ENCODE data around the gene EFCC1. TPM values are rescaled to one million over a fixed set of nuclear protein-coding genes. Genes with fewer than 3 reads are reported as not detected.

Gene EFCC1
- total and polyA plus RNA-seq, 3 donors from 2014 or later = 2.6 to 2.9 (median 2.8) TPM

- TF ChIP-seq POLR2A (IDR thresholded peaks at IDR 0.05) = no peak
- TF ChIP-seq, protein P1, sequence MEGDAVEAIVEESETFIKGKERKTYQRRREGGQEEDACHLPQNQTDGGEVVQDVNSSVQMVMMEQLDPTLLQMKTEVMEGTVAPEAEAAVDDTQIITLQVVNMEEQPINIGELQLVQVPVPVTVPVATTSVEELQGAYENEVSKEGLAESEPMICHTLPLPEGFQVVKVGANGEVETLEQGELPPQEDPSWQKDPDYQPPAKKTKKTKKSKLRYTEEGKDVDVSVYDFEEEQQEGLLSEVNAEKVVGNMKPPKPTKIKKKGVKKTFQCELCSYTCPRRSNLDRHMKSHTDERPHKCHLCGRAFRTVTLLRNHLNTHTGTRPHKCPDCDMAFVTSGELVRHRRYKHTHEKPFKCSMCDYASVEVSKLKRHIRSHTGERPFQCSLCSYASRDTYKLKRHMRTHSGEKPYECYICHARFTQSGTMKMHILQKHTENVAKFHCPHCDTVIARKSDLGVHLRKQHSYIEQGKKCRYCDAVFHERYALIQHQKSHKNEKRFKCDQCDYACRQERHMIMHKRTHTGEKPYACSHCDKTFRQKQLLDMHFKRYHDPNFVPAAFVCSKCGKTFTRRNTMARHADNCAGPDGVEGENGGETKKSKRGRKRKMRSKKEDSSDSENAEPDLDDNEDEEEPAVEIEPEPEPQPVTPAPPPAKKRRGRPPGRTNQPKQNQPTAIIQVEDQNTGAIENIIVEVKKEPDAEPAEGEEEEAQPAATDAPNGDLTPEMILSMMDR (IDR thresholded peaks at IDR 0.05) = no peak
- Histone ChIP-seq H3K4me3 (no peak overlapping the region), H3K4me1 (no peaks in the 10 kb centered on the region), H3K27ac (no peak overlapping the region), H3K27me3 (no peaks in the 10 kb centered on the region), H3K9me3 (no peaks in the 10 kb centered on the region), H3K36me3 (ENCODE audit: low read depth, missing control alignments) (no peaks in the 10 kb centered on the region)
- no peak for DNase-seq
- intact Hi-C loops (cut with DNase I; ENCODE audit: low total_unique reads) = no loop called here
- 75 to 82% methylated on average over 8 of the region's 8 CpGs for WGBS, 2 donors
Measured at GRCh38 chr3:129081503-129081902, 80.4 kb downstream of the EFCC1 start.

DNA sequence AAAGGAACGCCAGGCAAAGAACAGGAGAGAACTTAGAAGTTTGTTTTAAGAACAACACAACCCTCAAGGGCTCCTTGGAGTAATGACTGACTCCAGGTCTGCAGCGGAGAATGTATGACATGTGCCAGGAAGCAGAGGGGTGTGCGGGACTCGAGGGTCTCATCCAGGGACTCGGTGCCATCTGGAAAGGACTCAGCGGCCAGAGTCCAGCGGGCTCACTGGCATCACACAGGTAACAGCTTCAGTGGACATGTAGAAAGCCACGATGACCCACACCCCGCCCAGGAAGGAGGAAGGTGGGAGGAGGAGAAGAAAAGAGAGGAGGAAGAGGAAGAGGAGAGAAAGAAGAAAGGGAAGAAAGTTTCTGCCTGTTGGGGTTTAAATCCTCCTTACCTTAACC is 80.9 kb downstream of the EFCC1 start:
- H3K9me3 ChIP-seq = no peaks in the 10 kb centered on the region
- no peak overlapping the region for H3K4me3 ChIP-seq
- H3K27ac ChIP-seq = no peak overlapping the region
- H3K36me3 ChIP-seq (ENCODE audit: low read depth, missing control alignments) = no peaks in the 10 kb centered on the region
- TF ChIP-seq POLR2A (IDR thresholded peaks at IDR 0.05) = no peak
- TF ChIP-seq, protein P1 (IDR thresholded peaks at IDR 0.05) = no peak
- intact Hi-C loops (cut with DNase I; ENCODE audit: low total_unique reads) = no loop called here
- no peak for DNase-seq
- no peaks in the 10 kb centered on the region for H3K27me3 ChIP-seq
- H3K4me1 ChIP-seq = peaks cover 2% of the 10 kb centered on the region
- WGBS, 2 donors = 84 to 85% methylated on average over 9 of the region's 9 CpGs

GRCh38 chr3:129084501-129084900 is 83.4 kb downstream of the EFCC1 start:
- no peak overlapping the region for H3K4me3 ChIP-seq
- peaks cover 6% of the 10 kb centered on the region for H3K4me1 ChIP-seq
- no peaks in the 10 kb centered on the region for H3K27me3 ChIP-seq
- 72 to 84% methylated on average over 3 to 6 of the region's 6 CpGs for WGBS, 2 donors
- intact Hi-C loops (cut with DNase I; ENCODE audit: low total_unique reads) = no loop called here
- no peak overlapping the region for H3K27ac ChIP-seq
- H3K36me3 ChIP-seq (ENCODE audit: low read depth, missing control alignments) = no peaks in the 10 kb centered on the region
- no peak for DNase-seq
- H3K9me3 ChIP-seq = no peaks in the 10 kb centered on the region
- TF ChIP-seq, protein P1 (IDR thresholded peaks at IDR 0.05) = no peak
- TF ChIP-seq POLR2A (IDR thresholded peaks at IDR 0.05) = no peak

DNA sequence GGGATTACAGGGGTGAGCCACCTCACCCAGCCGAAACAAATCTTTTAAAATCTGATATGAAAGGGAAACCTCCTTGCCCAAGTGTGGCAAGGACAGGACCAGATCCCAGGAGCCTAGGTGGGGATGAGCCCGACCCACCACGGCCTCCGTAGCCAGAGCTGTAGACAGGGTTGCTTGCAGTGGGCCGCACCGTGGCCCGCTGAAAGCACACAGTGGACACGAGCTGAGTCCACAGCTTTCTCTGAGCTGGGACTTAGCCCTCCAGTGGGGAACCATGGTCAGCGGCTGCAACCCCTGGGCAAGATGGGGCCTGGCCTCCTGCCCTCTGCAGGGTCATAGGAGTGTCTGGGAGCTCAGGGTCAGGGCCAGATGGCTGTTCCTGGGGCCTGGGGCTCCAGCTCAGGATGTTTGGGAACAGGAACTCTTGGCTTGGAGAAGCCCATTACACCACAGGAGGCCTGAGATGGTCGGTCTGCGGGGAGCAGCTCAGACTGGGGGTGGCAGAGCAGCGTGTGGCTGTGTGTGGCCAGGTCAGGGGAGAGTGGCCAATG is 84.1 kb downstream of the EFCC1 start:
- H3K27me3 ChIP-seq = no peaks in the 10 kb centered on the region
- 83 to 94% methylated on average over 9 to 12 of the region's 12 CpGs for WGBS, 2 donors
- no peak for TF ChIP-seq POLR2A (IDR thresholded peaks at IDR 0.05)
- TF ChIP-seq, protein P1 (IDR thresholded peaks at IDR 0.05) = no peak
- no peaks in the 10 kb centered on the region for H3K9me3 ChIP-seq
- no peak overlapping the region for H3K4me3 ChIP-seq
- intact Hi-C loops (cut with DNase I; ENCODE audit: low total_unique reads) = no loop called here
- no peak overlapping the region for H3K27ac ChIP-seq
- H3K36me3 ChIP-seq (ENCODE audit: low read depth, missing control alignments) = no peaks in the 10 kb centered on the region
- peaks cover 6% of the 10 kb centered on the region for H3K4me1 ChIP-seq
- no peak for DNase-seq

DNA sequence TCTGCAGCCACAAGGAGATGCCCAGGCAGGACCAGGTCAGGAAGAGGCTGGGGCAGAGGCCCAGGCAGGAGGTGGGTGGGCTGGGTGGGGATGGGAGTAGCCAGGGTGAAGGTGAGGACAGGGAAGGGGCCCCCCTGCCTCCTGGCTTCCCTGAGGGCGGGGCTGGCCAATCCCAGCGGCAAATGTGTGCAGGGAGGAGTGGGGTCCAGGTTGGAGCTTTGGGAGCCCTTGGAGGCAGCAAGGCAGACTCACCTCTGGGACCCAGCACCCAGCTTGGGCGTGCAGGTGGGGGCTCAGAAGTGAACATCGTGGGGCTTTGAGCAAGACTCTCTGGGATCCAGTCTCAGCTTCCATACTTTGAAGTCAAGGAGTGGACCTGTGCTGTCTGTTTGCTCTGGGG is 84.7 kb downstream of the EFCC1 start:
- Histone ChIP-seq H3K9me3 (no peaks in the 10 kb centered on the region), H3K27me3 (no peaks in the 10 kb centered on the region), H3K4me3 (no peak overlapping the region), H3K36me3 (ENCODE audit: low read depth, missing control alignments) (no peaks in the 10 kb centered on the region), H3K4me1 (peaks cover 6% of the 10 kb centered on the region), H3K27ac (no peak overlapping the region)
- intact Hi-C loops (cut with DNase I; ENCODE audit: low total_unique reads) = no loop called here
- TF ChIP-seq POLR2A (IDR thresholded peaks at IDR 0.05) = no peak
- TF ChIP-seq, protein P1 (IDR thresholded peaks at IDR 0.05) = no peak
- 88 to 100% methylated on average over 2 to 4 of the region's 4 CpGs for WGBS, 2 donors
- DNase-seq = no peak
